DOHH2 (cell line): Measurements from ENCODE around the gene GREM2.

ENCODE experiments used
- CTCF ChIP-seq: fragments of 200-600 bp; sonication (generic); IDR thresholded peaks from one replicate; pipeline ENCODE4 v1.5.1; 2014; ENCODE audit warnings: antibody characterized with exemption, mild to moderate bottlenecking, low read depth, low read length; ENCODE audit not compliant: poor library complexity, severe bottlenecking
- EZH2phosphoT487 ChIP-seq: fragments of 200-600 bp; sonication (generic); IDR thresholded peaks from 2 replicates; pipeline ENCODE4 v1.6.1; 2017; ENCODE audit warnings: borderline replicate concordance, mild to moderate bottlenecking, antibody characterized with exemption, low read length, moderate library complexity, mixed read lengths

- no peak for TF ChIP-seq CTCF
- TF ChIP-seq EZH2phosphoT487, result no peak
Measured at GRCh38 chr1:240468656-240469055, 143.3 kb downstream of the GREM2 start.
